GM12878 (cell line): ENCODE measurements around the gene PPIA. TPM values are rescaled to one million over a fixed set of nuclear protein-coding genes. Genes with fewer than 3 reads are reported as not detected.

Experiments
- CHD1 ChIP-seq: IDR thresholded peaks from 2 replicates; pipeline ENCODE4 v1.6.1; 2012; ENCODE audit warnings: low read depth, low read length, improper control_type of control experiment
- DPF2 ChIP-seq: fragments of 450-650 bp; IDR thresholded peaks from 2 replicates; pipeline ENCODE4 v1.6.1; 2017; ENCODE audit warnings: mild to moderate bottlenecking
- EP300 ChIP-seq, 2 experiments: fragments of 150-350 bp in 1 of 2; IDR thresholded peaks; 2 replicates each; pipeline ENCODE4 v1.6.1; 2011 to 2012; ENCODE audit warnings: low read depth in 2 of 2, low read length in 2 of 2, borderline replicate concordance in 1 of 2, improper control_type of control experiment in 1 of 2, inconsistent platforms in 1 of 2; ENCODE audit not compliant: control insufficient read depth in 1 of 2
- ETV6 ChIP-seq, 2 experiments: fragments of 450-650 bp in 1 of 2; IDR thresholded peaks in 1 of 2; conservative IDR thresholded peaks in 1 of 2; 2 replicates each; pipeline ENCODE4 v1.6.1; 2014; ENCODE audit warnings: antibody characterized with exemption in 1 of 2, borderline replicate concordance in 1 of 2, low read depth in 1 of 2, mild to moderate bottlenecking in 1 of 2, moderate library complexity in 1 of 2
- FOXK2 ChIP-seq: fragments of 450-650 bp; IDR thresholded peaks from 2 replicates; pipeline ENCODE4 v1.6.1; 2017; ENCODE audit warnings: mild to moderate bottlenecking, moderate library complexity
- IKZF1 ChIP-seq: fragments of 450-650 bp; conservative IDR thresholded peaks from 2 replicates; pipeline ENCODE4 v1.6.1; 2017; ENCODE audit warnings: antibody characterized with exemption, mild to moderate bottlenecking
- LARP7 ChIP-seq: fragments of 450-650 bp; IDR thresholded peaks from 2 replicates; pipeline ENCODE4 v1.6.1; 2017; ENCODE audit warnings: mild to moderate bottlenecking
- NR2C1 ChIP-seq: fragments of 450-650 bp; IDR thresholded peaks from 2 replicates; pipeline ENCODE4 v1.6.1; 2017; ENCODE audit warnings: antibody characterized with exemption, mild to moderate bottlenecking, moderate library complexity
- PAX8 ChIP-seq: fragments of 450-650 bp; IDR thresholded peaks from 2 replicates; pipeline ENCODE4 v1.6.1; 2017; ENCODE audit warnings: mild to moderate bottlenecking, moderate library complexity
- SRF ChIP-seq, 2 experiments: IDR thresholded peaks; 2 replicates each; pipeline ENCODE4 v1.6.1; 2011; ENCODE audit warnings: low read depth in 2 of 2, low read length in 2 of 2, mild to moderate bottlenecking in 1 of 2, moderate library complexity in 1 of 2
- TARDBP ChIP-seq: IDR thresholded peaks from 2 replicates; pipeline ENCODE4 v1.6.1; 2016; ENCODE audit warnings: borderline replicate concordance
- polyA plus RNA-seq, 11 experiments: library from polyadenylated mRNA; depleted of rRNA in 4 of 11; unstranded in 6 of 11; stranded (reverse) in 5 of 11; fragments of >200 nt; fragmentation: Nextera tagmentation in 4 of 11; fragmentation: Illumina TruSeq in 1 of 11; extraction: Ambion mirVana in 4 of 11; extraction: Trizol in 1 of 11; gene quantifications; 1 replicate in 1 of 11; 2 replicates in 10 of 11; pipeline versions ENCODE4 v1.2.1 to v1.2.3, GENCODE V29; 2011 to 2016; ENCODE audit warnings: inconsistent platforms in 2 of 11, missing spikeins in 2 of 11, low read depth in 1 of 11
- total RNA-seq, 4 experiments: library from RNA; depleted of rRNA in 3 of 4; stranded (reverse); fragments of >200 nt in 3 of 4; fragmentation: Illumina TruSeq in 1 of 4; extraction: Trizol in 1 of 4; gene quantifications; 2 replicates each; pipeline versions ENCODE4 v1.2.1 to v1.2.3, GENCODE V29; 2013 to 2021
- TF ChIP-seq, protein P1 (sequence below): fragments of 450-650 bp; IDR thresholded peaks from 2 replicates; pipeline ENCODE4 v1.6.1; 2017; ENCODE audit warnings: mild to moderate bottlenecking, moderate library complexity
- TF ChIP-seq, protein P2 (sequence below): fragments of 150-350 bp; IDR thresholded peaks from 2 replicates; pipeline ENCODE4 v1.6.1; 2016; ENCODE audit warnings: low read depth, low read length
- TF ChIP-seq, protein P3 (sequence below): fragments of 450-650 bp; IDR thresholded peaks from 2 replicates; pipeline ENCODE4 v1.6.1; 2016; ENCODE audit warnings: mild to moderate bottlenecking
- TF ChIP-seq, protein P4 (sequence below): fragments of 450-650 bp; formaldehyde crosslinking; IDR thresholded peaks from 2 replicates; pipeline ENCODE4 v1.4.0; 2020; ENCODE audit warnings: mild to moderate bottlenecking, moderate library complexity

Gene PPIA
- total and polyA plus RNA-seq, 10 of the 15 experiments (the other 5 are each of a cell fraction or from before 2014, with no cell fraction given): 2,712 to 7,982 (median 5,027) TPM

DNA sequence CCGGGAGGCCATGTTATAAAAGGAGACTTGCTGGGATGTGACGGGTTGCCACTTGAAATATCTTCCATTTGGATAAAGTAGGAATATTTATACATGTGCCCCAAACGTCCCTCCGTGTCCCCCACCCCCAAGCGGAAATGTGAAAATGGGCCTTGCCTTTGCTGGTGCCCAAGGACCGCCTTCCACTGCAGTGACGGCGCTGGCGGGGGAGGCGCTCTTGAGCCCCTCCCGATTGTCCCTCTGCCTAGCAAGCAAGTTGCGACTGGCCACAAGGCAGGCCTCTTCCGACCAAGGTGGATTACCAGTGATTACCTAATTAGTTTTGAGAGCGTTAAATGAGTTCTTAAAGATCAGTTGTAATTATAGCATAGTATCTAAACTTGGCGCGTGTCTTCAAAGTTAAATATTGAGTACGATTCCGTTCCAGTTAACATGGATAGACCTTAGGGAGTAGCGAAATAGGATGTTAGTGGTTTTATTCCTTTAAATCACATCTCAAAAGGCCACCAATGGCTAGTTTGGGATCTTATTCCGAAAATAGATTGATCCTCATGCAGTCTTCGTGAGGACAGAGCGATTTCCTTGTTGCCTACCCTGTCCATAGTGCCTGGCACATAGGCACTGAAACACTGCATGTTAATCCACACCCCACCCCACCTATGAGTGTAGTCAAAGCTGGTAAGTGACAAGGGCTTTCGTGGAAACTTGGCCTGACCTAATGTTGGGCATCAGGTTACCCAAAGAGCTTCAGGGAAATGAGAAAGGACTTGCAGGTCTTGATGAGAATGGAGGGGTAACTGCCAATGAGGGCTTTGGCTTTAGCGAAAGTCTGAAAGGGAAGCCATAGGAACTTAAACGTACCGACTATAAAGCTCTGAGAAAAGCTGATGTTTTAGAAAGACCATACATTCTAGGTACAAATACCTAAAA lies 1.1 kb downstream of the PPIA start (continued):
- TF ChIP-seq, protein P1, sequence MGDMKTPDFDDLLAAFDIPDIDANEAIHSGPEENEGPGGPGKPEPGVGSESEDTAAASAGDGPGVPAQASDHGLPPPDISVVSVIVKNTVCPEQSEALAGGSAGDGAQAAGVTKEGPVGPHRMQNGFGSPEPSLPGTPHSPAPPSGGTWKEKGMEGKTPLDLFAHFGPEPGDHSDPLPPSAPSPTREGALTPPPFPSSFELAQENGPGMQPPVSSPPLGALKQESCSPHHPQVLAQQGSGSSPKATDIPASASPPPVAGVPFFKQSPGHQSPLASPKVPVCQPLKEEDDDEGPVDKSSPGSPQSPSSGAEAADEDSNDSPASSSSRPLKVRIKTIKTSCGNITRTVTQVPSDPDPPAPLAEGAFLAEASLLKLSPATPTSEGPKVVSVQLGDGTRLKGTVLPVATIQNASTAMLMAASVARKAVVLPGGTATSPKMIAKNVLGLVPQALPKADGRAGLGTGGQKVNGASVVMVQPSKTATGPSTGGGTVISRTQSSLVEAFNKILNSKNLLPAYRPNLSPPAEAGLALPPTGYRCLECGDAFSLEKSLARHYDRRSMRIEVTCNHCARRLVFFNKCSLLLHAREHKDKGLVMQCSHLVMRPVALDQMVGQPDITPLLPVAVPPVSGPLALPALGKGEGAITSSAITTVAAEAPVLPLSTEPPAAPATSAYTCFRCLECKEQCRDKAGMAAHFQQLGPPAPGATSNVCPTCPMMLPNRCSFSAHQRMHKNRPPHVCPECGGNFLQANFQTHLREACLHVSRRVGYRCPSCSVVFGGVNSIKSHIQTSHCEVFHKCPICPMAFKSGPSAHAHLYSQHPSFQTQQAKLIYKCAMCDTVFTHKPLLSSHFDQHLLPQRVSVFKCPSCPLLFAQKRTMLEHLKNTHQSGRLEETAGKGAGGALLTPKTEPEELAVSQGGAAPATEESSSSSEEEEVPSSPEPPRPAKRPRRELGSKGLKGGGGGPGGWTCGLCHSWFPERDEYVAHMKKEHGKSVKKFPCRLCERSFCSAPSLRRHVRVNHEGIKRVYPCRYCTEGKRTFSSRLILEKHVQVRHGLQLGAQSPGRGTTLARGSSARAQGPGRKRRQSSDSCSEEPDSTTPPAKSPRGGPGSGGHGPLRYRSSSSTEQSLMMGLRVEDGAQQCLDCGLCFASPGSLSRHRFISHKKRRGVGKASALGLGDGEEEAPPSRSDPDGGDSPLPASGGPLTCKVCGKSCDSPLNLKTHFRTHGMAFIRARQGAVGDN: no peak
- TF ChIP-seq PAX8 (no peak), IKZF1 (no peak), ETV6 (conservative IDR thresholded peaks at IDR 0.05 in 1 of 2, IDR thresholded peaks at IDR 0.05 in 1 of 2; ENCODE audit: borderline replicate concordance in 1 of 2, low read depth in 1 of 2) (no peak; a peak in 1 of 4 replicates), NR2C1 (no peak), TARDBP (no peak), LARP7 (0 out of 2 replicates have a peak, but pooled peaks have one; percentile 47), FOXK2 (no peak), DPF2 (no peak), EP300 (IDR thresholded peaks at IDR 0.05; ENCODE audit: borderline replicate concordance in 1 of 2, control insufficient read depth in 1 of 2, low read depth in 2 of 2, low read length in 2 of 2) (no peak), CHD1 (no peak; the same call in 1 of the 2 replicates), SRF (IDR thresholded peaks at IDR 0.05; ENCODE audit: low read depth in 2 of 2, low read length in 2 of 2) (peak; percentile 95 to 98)
- TF ChIP-seq, protein P2, sequence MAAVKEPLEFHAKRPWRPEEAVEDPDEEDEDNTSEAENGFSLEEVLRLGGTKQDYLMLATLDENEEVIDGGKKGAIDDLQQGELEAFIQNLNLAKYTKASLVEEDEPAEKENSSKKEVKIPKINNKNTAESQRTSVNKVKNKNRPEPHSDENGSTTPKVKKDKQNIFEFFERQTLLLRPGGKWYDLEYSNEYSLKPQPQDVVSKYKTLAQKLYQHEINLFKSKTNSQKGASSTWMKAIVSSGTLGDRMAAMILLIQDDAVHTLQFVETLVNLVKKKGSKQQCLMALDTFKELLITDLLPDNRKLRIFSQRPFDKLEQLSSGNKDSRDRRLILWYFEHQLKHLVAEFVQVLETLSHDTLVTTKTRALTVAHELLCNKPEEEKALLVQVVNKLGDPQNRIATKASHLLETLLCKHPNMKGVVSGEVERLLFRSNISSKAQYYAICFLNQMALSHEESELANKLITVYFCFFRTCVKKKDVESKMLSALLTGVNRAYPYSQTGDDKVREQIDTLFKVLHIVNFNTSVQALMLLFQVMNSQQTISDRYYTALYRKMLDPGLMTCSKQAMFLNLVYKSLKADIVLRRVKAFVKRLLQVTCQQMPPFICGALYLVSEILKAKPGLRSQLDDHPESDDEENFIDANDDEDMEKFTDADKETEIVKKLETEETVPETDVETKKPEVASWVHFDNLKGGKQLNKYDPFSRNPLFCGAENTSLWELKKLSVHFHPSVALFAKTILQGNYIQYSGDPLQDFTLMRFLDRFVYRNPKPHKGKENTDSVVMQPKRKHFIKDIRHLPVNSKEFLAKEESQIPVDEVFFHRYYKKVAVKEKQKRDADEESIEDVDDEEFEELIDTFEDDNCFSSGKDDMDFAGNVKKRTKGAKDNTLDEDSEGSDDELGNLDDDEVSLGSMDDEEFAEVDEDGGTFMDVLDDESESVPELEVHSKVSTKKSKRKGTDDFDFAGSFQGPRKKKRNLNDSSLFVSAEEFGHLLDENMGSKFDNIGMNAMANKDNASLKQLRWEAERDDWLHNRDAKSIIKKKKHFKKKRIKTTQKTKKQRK: no peak
- TF ChIP-seq, protein P3, sequence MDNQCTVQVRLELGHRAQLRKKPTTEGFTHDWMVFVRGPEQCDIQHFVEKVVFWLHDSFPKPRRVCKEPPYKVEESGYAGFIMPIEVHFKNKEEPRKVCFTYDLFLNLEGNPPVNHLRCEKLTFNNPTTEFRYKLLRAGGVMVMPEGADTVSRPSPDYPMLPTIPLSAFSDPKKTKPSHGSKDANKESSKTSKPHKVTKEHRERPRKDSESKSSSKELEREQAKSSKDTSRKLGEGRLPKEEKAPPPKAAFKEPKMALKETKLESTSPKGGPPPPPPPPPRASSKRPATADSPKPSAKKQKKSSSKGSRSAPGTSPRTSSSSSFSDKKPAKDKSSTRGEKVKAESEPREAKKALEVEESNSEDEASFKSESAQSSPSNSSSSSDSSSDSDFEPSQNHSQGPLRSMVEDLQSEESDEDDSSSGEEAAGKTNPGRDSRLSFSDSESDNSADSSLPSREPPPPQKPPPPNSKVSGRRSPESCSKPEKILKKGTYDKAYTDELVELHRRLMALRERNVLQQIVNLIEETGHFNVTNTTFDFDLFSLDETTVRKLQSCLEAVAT: peak; percentile 25; the same call in 1 of the 2 replicates
- TF ChIP-seq, protein P4, sequence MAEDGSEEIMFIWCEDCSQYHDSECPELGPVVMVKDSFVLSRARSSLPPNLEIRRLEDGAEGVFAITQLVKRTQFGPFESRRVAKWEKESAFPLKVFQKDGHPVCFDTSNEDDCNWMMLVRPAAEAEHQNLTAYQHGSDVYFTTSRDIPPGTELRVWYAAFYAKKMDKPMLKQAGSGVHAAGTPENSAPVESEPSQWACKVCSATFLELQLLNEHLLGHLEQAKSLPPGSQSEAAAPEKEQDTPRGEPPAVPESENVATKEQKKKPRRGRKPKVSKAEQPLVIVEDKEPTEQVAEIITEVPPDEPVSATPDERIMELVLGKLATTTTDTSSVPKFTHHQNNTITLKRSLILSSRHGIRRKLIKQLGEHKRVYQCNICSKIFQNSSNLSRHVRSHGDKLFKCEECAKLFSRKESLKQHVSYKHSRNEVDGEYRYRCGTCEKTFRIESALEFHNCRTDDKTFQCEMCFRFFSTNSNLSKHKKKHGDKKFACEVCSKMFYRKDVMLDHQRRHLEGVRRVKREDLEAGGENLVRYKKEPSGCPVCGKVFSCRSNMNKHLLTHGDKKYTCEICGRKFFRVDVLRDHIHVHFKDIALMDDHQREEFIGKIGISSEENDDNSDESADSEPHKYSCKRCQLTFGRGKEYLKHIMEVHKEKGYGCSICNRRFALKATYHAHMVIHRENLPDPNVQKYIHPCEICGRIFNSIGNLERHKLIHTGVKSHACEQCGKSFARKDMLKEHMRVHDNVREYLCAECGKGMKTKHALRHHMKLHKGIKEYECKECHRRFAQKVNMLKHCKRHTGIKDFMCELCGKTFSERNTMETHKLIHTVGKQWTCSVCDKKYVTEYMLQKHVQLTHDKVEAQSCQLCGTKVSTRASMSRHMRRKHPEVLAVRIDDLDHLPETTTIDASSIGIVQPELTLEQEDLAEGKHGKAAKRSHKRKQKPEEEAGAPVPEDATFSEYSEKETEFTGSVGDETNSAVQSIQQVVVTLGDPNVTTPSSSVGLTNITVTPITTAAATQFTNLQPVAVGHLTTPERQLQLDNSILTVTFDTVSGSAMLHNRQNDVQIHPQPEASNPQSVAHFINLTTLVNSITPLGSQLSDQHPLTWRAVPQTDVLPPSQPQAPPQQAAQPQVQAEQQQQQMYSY: no peak
